HCT116 (cell line): Measurements from ENCODE around the gene FIBP. TPM values are rescaled to one million over a fixed set of nuclear protein-coding genes. Genes with fewer than 3 reads are reported as not detected.

Source experiments
- ATAC-seq: fragments of 200-7000 bp; cut with Tn5 transposase; 2 replicates; pipeline ENCODE4 v1.9.1; 2020; ENCODE audit warnings: mild to moderate bottlenecking, moderate library complexity
- BruUV-seq: library from RNA; stranded (reverse); fragments of 400-500 nt; replicated peaks from 2 replicates; lab custom pipeline; 2021; lab: Mats Ljungman, UMichigan
- CTCF ChIA-PET: fragments of 300-600 bp; sonication (Branson Sonifier 250); formaldehyde crosslinking; loops from one replicate; lab custom pipeline; 2021; ENCODE audit warnings: antibody characterized with exemption; lab: Charles Lee
- POLR2A ChIA-PET: fragments of 300-600, 350-600 bp; sonication (Branson Sonifier 250); formaldehyde crosslinking; loops from one replicate; lab custom pipeline; 2021; ENCODE audit warnings: antibody characterized with exemption; lab: Charles Lee
- RAD21 ChIA-PET, 2 experiments: fragments of 300-600 bp; sonication (Branson Sonifier 250); formaldehyde crosslinking; loops; one replicate each; lab custom pipeline; 2023; ENCODE audit warnings: low total read pairs in 2 of 2; ENCODE audit not compliant: uncharacterized antibody in 2 of 2, unreplicated experiment in 2 of 2, low non-redundant PET in 1 of 2; lab: Charles Lee
- DNase-seq: peaks from one replicate; pipeline ENCODE4 v3.0.0-alpha.2; 2010; ENCODE audit warnings: low read depth, low spot score
- H2AFZ ChIP-seq: fragments of 200-600 bp; shearing (Covaris generic), sonication (generic); 2 replicates; pipeline ENCODE4 v1.6.1; 2017; ENCODE audit warnings: low read depth, mixed run types, mixed read lengths, antibody characterized with exemption, low read length; ENCODE audit not compliant: poor library complexity, severe bottlenecking
- H3K27ac ChIP-seq: 2 replicates; pipeline ENCODE4 v1.5.1; 2012; ENCODE audit warnings: low read depth, low read length
- H3K27me3 ChIP-seq: fragments of 200-600 bp; sonication (generic); 2 replicates; pipeline ENCODE4 v1.6.1; 2016; ENCODE audit warnings: mixed run types, low read length, mixed read lengths; ENCODE audit not compliant: insufficient read depth
- H3K36me3 ChIP-seq, 2 experiments: fragments of 200-500 bp in 1 of 2; fragments of 200-600 bp in 1 of 2; sonication (Bioruptor generic) in 1 of 2; sonication (generic) in 1 of 2; 2 replicates each; pipeline versions ENCODE4 v1.5.1 to v1.6.1; 2014 to 2016; ENCODE audit warnings: low read length in 2 of 2, inconsistent platforms in 1 of 2, mixed read lengths in 1 of 2, mixed run types in 1 of 2; ENCODE audit not compliant: insufficient read depth in 2 of 2, control insufficient read depth in 1 of 2
- H3K4me1 ChIP-seq, 2 experiments: fragments of 200-600 bp in 1 of 2; sonication (generic) in 1 of 2; 2 replicates each; pipeline versions ENCODE4 v1.5.1 to v1.6.1; 2012 to 2017; ENCODE audit warnings: low read length in 2 of 2, inconsistent platforms in 1 of 2, mild to moderate bottlenecking in 1 of 2, mixed read lengths in 1 of 2, mixed run types in 1 of 2, moderate library complexity in 1 of 2; ENCODE audit not compliant: insufficient read depth in 2 of 2, control insufficient read depth in 1 of 2
- H3K4me2 ChIP-seq: fragments of 200-600 bp; sonication (generic); 2 replicates; pipeline ENCODE4 v1.6.1; 2017; ENCODE audit warnings: mixed run types, low read length, mixed read lengths
- H3K4me3 ChIP-seq, 2 experiments: fragments of 200-600 bp in 1 of 2; sonication (generic) in 1 of 2; replicated peaks in 1 of 2; 2 replicates each; pipeline ENCODE4 v1.5.1; 2011 to 2016; ENCODE audit warnings: low read length in 2 of 2, control low read depth in 1 of 2, low read depth in 1 of 2, mild to moderate bottlenecking in 1 of 2, mixed read lengths in 1 of 2, mixed run types in 1 of 2
- H3K79me2 ChIP-seq: fragments of 200-600 bp; sonication (generic); 2 replicates; pipeline ENCODE4 v1.6.1; 2017; ENCODE audit warnings: mild to moderate bottlenecking, mixed run types, low read length, moderate library complexity, mixed read lengths; ENCODE audit not compliant: insufficient read depth
- H3K9ac ChIP-seq: fragments of 200-600 bp; sonication (generic); 2 replicates; pipeline ENCODE4 v1.6.1; 2016; ENCODE audit warnings: low read length, mixed read lengths
- H3K9me2 ChIP-seq: fragments of 200-600 bp; sonication (generic), shearing (Covaris generic); 2 replicates; pipeline ENCODE4 v1.6.1; 2017; ENCODE audit warnings: mixed run types, mild to moderate bottlenecking, moderate library complexity; ENCODE audit not compliant: insufficient read depth
- H3K9me3 ChIP-seq, 2 experiments: fragments of 200-500 bp in 1 of 2; fragments of 200-600 bp in 1 of 2; sonication (Bioruptor generic) in 1 of 2; sonication (generic) in 1 of 2; 2 replicates each; pipeline ENCODE4 v1.6.1; 2014 to 2017; ENCODE audit warnings: low read length in 2 of 2, mixed read lengths in 2 of 2, inconsistent platforms in 1 of 2, low read depth in 1 of 2, mild to moderate bottlenecking in 1 of 2, mixed run types in 1 of 2, moderate library complexity in 1 of 2; ENCODE audit not compliant: control insufficient read depth in 1 of 2, insufficient read depth in 1 of 2
- H4K20me1 ChIP-seq: fragments of 200-600 bp; sonication (generic), shearing (Covaris generic); 2 replicates; pipeline ENCODE4 v1.6.1; 2017; ENCODE audit warnings: mixed run types, mild to moderate bottlenecking, moderate library complexity; ENCODE audit not compliant: insufficient read depth
- ATF3 ChIP-seq: IDR thresholded peaks from 2 replicates; pipeline ENCODE4 v1.6.1; 2012
- CTCF ChIP-seq, 3 experiments: fragments of 200-600 bp in 1 of 3; sonication (generic) in 1 of 3; IDR thresholded peaks in 2 of 3; conservative IDR thresholded peaks in 1 of 3; 2 replicates each; pipeline ENCODE4 v1.5.1; 2012 to 2017; ENCODE audit warnings: low read depth in 2 of 3, low read length in 2 of 3, antibody characterized with exemption in 1 of 3, borderline replicate concordance in 1 of 3, control low read depth in 1 of 3, mild to moderate bottlenecking in 1 of 3, mixed read lengths in 1 of 3, mixed run types in 1 of 3, moderate library complexity in 1 of 3; ENCODE audit not compliant: insufficient read depth in 1 of 3
- EGR1 ChIP-seq: IDR thresholded peaks from 2 replicates; pipeline ENCODE4 v1.6.1; 2012; ENCODE audit warnings: low read depth
- ELF1 ChIP-seq: IDR thresholded peaks from 2 replicates; pipeline ENCODE4 v1.6.1; 2012; ENCODE audit warnings: low read depth, borderline replicate concordance
- EZH2 ChIP-seq: fragments of 200-600 bp; sonication (generic); IDR thresholded peaks from 2 replicates; pipeline ENCODE4 v1.6.1; 2017; ENCODE audit warnings: antibody characterized with exemption, mixed run types
- FOSL1 ChIP-seq: IDR thresholded peaks from 2 replicates; pipeline ENCODE4 v1.6.1; 2012; ENCODE audit warnings: low read depth
- POLR2A ChIP-seq: IDR thresholded peaks from 2 replicates; pipeline ENCODE4 v1.7.0; 2011; ENCODE audit warnings: borderline replicate concordance; ENCODE audit not compliant: insufficient read depth, insufficient read length; ENCODE audit errors: extremely low read depth
- POLR2AphosphoS5 ChIP-seq: IDR thresholded peaks from 2 replicates; pipeline ENCODE4 v1.6.1; 2011; ENCODE audit warnings: mild to moderate bottlenecking, low read depth, low read length, moderate library complexity
- RAD21 ChIP-seq: IDR thresholded peaks from 2 replicates; pipeline ENCODE4 v1.6.1; 2012; ENCODE audit warnings: low read depth, mild to moderate bottlenecking
- SP1 ChIP-seq: IDR thresholded peaks from 2 replicates; pipeline ENCODE4 v1.6.1; 2012; ENCODE audit warnings: low read depth
- TCF7L2 ChIP-seq: IDR thresholded peaks from 2 replicates; pipeline ENCODE4 v1.7.0; 2011; ENCODE audit warnings: borderline replicate concordance, inconsistent platforms; ENCODE audit not compliant: insufficient read depth, insufficient read length; ENCODE audit errors: extremely low read depth
- YY1 ChIP-seq: IDR thresholded peaks from 2 replicates; pipeline ENCODE4 v1.6.1; 2011; ENCODE audit warnings: low read length, low read depth, moderate library complexity, mild to moderate bottlenecking; ENCODE audit not compliant: insufficient replicate concordance; ENCODE audit errors: extremely low read depth
- intact Hi-C: fragments of 100-400 bp; cut with micrococcal nuclease; formaldehyde crosslinking; loops from 2 replicates; pipeline ENCODE4 v1.10.0; 2022
- total RNA-seq: library from RNA; stranded (reverse); gene quantifications from one replicate; pipeline ENCODE4 v1.2.1, GENCODE V29; 2021; ENCODE audit not compliant: unreplicated experiment

The FIBP gene
- total RNA-seq, 1 experiment from 2014 or later = 96.0 TPM

GRCh38 chr11:65891219-65892136 is 3.2 kb upstream of the FIBP start:
- peak overlapping the region; percentile 98 for H3K4me2 ChIP-seq
- peak in 2 of 3 experiments; percentile 33 to 52; a peak in 3 of 6 replicates for TF ChIP-seq CTCF (IDR thresholded peaks at IDR 0.05 in 2 of 3, conservative IDR thresholded peaks at IDR 0.05 in 1 of 3; ENCODE audit: borderline replicate concordance in 1 of 3, insufficient read depth in 1 of 3, low read depth in 2 of 3, low read length in 2 of 3)
- no peak for TF ChIP-seq FOSL1
- TF ChIP-seq EGR1 = no peak
- no peak for TF ChIP-seq RAD21
- peak; percentile 92 for TF ChIP-seq POLR2AphosphoS5
- no peak for TF ChIP-seq EZH2
- no peak for TF ChIP-seq ATF3
- TF ChIP-seq YY1 = peak; percentile 41
- TF ChIP-seq SP1 = no peak
- peak; percentile 62 for TF ChIP-seq POLR2A
- no peak for TF ChIP-seq ELF1
- TF ChIP-seq TCF7L2 = no peak
- TF ChIP-seq, all 23 proteins: peak for 4
- peaks cover 66% of the 10 kb centered on the region for H3K79me2 ChIP-seq
- H3K27me3 ChIP-seq = no peaks in the 10 kb centered on the region
- H4K20me1 ChIP-seq = peaks cover 18% of the 10 kb centered on the region; the same call in 1 of the 2 replicates
- H3K27ac ChIP-seq = peak overlapping the region; percentile 97
- POLR2A ChIA-PET = interaction anchor here (0.7 to 8.5 kb wide), 19 partner anchors 10 to 468 kb away, joined by 3 to 124 read pairs (median 7); partner anchors contain the start of genes AP5B1, BANF1, CFL1 and EIF1AD
- CTCF ChIA-PET = interaction anchor here (0.6 to 6.5 kb wide), 15 partner anchors 9 to 331 kb away, joined by 3 to 82 read pairs (median 4); partner anchors contain the start of genes BANF1, CFL1, FOSL1 and KAT5
- H3K4me3 ChIP-seq = peak overlapping the region; percentile 53 to 92
- H2AFZ ChIP-seq = no peak overlapping the region
- peaks cover 16 to 87% of the 10 kb centered on the region in 2 experiments for H3K4me1 ChIP-seq
- TSS peak; percentile 74 for BruUV-seq
- intact Hi-C loops = loop anchor here (1.0 kb wide), 2 partner anchors 24 to 98 kb away; no protein-coding TSS in a partner anchor
- H3K36me3 ChIP-seq = peaks cover 12 to 35% of the 10 kb centered on the region in 2 experiments
- no peak for DNase-seq
- H3K9me3 ChIP-seq = no peaks in the 10 kb centered on the region
- H3K9me2 ChIP-seq = no peaks in the 10 kb centered on the region
- RAD21 ChIA-PET = interaction anchor here in 1 of 2 experiments (1.1 to 1.4 kb wide), 2 partner anchors 24 to 26 kb away, joined by 3 read pairs; no protein-coding TSS in a partner anchor
- peak overlapping the region; percentile 87 for H3K9ac ChIP-seq
- ATAC-seq = peak; percentile 21
